PFSK-1 (cell line): ENCODE data around the gene PHLPP2.

Experiments used
- FOXP2 ChIP-seq: optimal IDR thresholded peaks from 2 replicates; pipeline ENCODE3; 2011; ENCODE audit warnings: borderline replicate concordance, control low read depth, inconsistent platforms; ENCODE audit not compliant: insufficient read depth; ENCODE audit errors: extremely low read length, extremely low read depth
- POLR2AphosphoS5 ChIP-seq: IDR thresholded peaks from 2 replicates; pipeline ENCODE4 v1.6.1; 2012; ENCODE audit warnings: low read depth, mild to moderate bottlenecking, control low read depth, low read length, moderate library complexity
- SIN3A ChIP-seq: IDR thresholded peaks from 2 replicates; pipeline ENCODE4 v1.6.1; 2012; ENCODE audit warnings: mild to moderate bottlenecking, low read length, moderate library complexity, borderline replicate concordance; ENCODE audit not compliant: insufficient read depth
- TAF1 ChIP-seq: IDR thresholded peaks from 2 replicates; pipeline ENCODE4 v1.6.1; 2012; ENCODE audit warnings: low read length, control low read depth, borderline replicate concordance; ENCODE audit not compliant: insufficient read depth

DNA sequence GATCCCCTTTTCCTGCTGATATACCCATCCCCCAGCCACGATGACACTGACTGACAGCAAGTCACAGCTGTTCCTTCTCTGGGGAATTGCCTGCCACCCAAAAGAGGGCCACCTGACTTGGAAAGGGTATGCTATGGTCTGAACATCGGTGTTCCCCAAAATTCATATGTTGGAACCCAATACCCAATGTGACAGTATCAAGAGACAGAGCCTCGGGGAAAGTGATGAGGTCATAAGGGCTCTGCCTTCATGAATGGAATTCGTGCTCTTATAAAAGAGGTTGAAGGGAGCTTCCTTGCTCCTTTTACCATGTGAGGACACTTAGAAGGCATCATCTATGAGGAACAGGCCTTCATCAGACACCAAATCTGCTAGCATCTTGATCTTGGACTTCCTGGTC lies 106.1 kb downstream of the PHLPP2 start:
- no peak for TF ChIP-seq SIN3A
- TF ChIP-seq POLR2AphosphoS5, result no peak
- TF ChIP-seq TAF1, result no peak
- TF ChIP-seq FOXP2, result no peak
